BLaER1 treated with 17β-estradiol and CSF1 and Interleukin-3, amounts not matched to agents 10 nM and 100 nM (cell line): ENCODE measurements around the gene PRKAA2.
A peak's percentile ranks its signal among the peaks of the same experiment; 100 is the strongest.

ENCODE experiments used
- H3K27ac ChIP-seq, 11 experiments: shearing (Covaris generic); formaldehyde crosslinking; 2 replicates each; pipeline ENCODE4 v1.8.1; 2022
- H3K27me3 ChIP-seq, 11 experiments: shearing (Covaris generic); formaldehyde crosslinking; 2 replicates each; pipeline ENCODE4 v1.8.1; 2022
- H3K36me3 ChIP-seq, 11 experiments: shearing (Covaris generic); formaldehyde crosslinking; 2 replicates each; pipeline ENCODE4 v1.8.1; 2022
- H3K4me1 ChIP-seq, 10 experiments: shearing (Covaris generic); formaldehyde crosslinking; 2 replicates each; pipeline ENCODE4 v1.8.1; 2022
- H3K4me2 ChIP-seq, 11 experiments: shearing (Covaris generic); formaldehyde crosslinking; 2 replicates each; pipeline ENCODE4 v1.8.1; 2022
- H3K4me3 ChIP-seq, 10 experiments: shearing (Covaris generic); formaldehyde crosslinking; 2 replicates each; pipeline ENCODE4 v1.8.1; 2022
- H3K9ac ChIP-seq, 11 experiments: shearing (Covaris generic); formaldehyde crosslinking; 2 replicates each; pipeline ENCODE4 v1.8.1; 2022
- H3K9me3 ChIP-seq, 11 experiments: shearing (Covaris generic); formaldehyde crosslinking; replicated peaks in 1 of 11; 2 replicates each; pipeline ENCODE4 v1.8.1; 2022
- H4K20me1 ChIP-seq, 11 experiments: shearing (Covaris generic); formaldehyde crosslinking; 2 replicates each; pipeline ENCODE4 v1.8.1; 2022
- Cebpa-rat ChIP-seq, 11 experiments: shearing (Covaris generic); IDR thresholded peaks; 2 replicates each; pipeline ENCODE4 v1.8.1; 2022

PRKAA2 gene

GRCh38 chr1:56646611-56647010, 1.5 kb downstream of the PRKAA2 start:
- TF ChIP-seq Cebpa-rat (IDR thresholded peaks at IDR 0.05) = no peak
- H3K36me3 ChIP-seq = no peaks in the 10 kb centered on the region
- no peak overlapping the region for H3K4me3 ChIP-seq
- H3K9me3 ChIP-seq = no peaks in the 10 kb centered on the region
- peaks cover 29 to 50% (median 41%) of the 10 kb centered on the region in 11 experiments for H3K27me3 ChIP-seq
- H4K20me1 ChIP-seq = no peaks in the 10 kb centered on the region; a peak in 1 of 22 replicates
- no peak overlapping the region for H3K9ac ChIP-seq
- peaks cover 9 to 19% (median 14%) of the 10 kb centered on the region in 10 experiments; a peak in 15 of 20 replicates for H3K4me1 ChIP-seq
- peak overlapping the region in 1 of 11 experiments; percentile 88; a peak in 2 of 22 replicates for H3K4me2 ChIP-seq
- H3K27ac ChIP-seq = no peak overlapping the region

GRCh38 chr1:56647106-56647505, 2.0 kb downstream of the PRKAA2 start:
- no peak for TF ChIP-seq Cebpa-rat (IDR thresholded peaks at IDR 0.05)
- Histone ChIP-seq H3K27me3 (peaks cover 29 to 50% (median 41%) of the 10 kb centered on the region in 11 experiments), H3K27ac (no peak overlapping the region), H3K36me3 (no peaks in the 10 kb centered on the region), H4K20me1 (no peaks in the 10 kb centered on the region; a peak in 1 of 22 replicates), H3K9me3 (0 out of 22 replicates have a peak, but pooled peaks cover 0 to 4% (median 0%) of the 10 kb centered on the region in 11 experiments), H3K4me3 (no peak overlapping the region), H3K4me1 (peaks cover 9 to 19% (median 14%) of the 10 kb centered on the region in 10 experiments; a peak in 15 of 20 replicates), H3K4me2 (no peak overlapping the region), H3K9ac (no peak overlapping the region)

- Histone ChIP-seq H3K9me3 (0 out of 22 replicates have a peak, but pooled peaks cover 0 to 7% (median 0%) of the 10 kb centered on the region in 11 experiments), H3K36me3 (no peaks in the 10 kb centered on the region), H3K27ac (no peak overlapping the region), H3K27me3 (peaks cover 25 to 38% (median 31%) of the 10 kb centered on the region in 11 experiments), H3K4me2 (no peak overlapping the region), H4K20me1 (no peaks in the 10 kb centered on the region; a peak in 1 of 22 replicates), H3K9ac (no peak overlapping the region), H3K4me3 (no peak overlapping the region), H3K4me1 (peaks cover 9 to 19% (median 14%) of the 10 kb centered on the region in 10 experiments; a peak in 15 of 20 replicates)
- TF ChIP-seq Cebpa-rat (IDR thresholded peaks at IDR 0.05) = no peak
Measured at GRCh38 chr1:56648546-56648945, 3.4 kb downstream of the PRKAA2 start.

GRCh38 chr1:56654126-56654923, 9.2 kb downstream of the PRKAA2 start:
- TF ChIP-seq Cebpa-rat (IDR thresholded peaks at IDR 0.05) = no peak
- peaks cover 0 to 9% (median 0%) of the 10 kb centered on the region in 11 experiments; a peak in 2 of 22 replicates for H3K36me3 ChIP-seq
- no peaks in the 10 kb centered on the region for H3K27me3 ChIP-seq
- peaks cover 21 to 31% (median 23%) of the 10 kb centered on the region in 11 experiments for H3K9me3 ChIP-seq
- H3K4me2 ChIP-seq = no peak overlapping the region
- H3K4me3 ChIP-seq = no peak overlapping the region
- H3K4me1 ChIP-seq = no peaks in the 10 kb centered on the region
- no peak overlapping the region for H3K27ac ChIP-seq
- H3K9ac ChIP-seq = no peak overlapping the region
- no peaks in the 10 kb centered on the region for H4K20me1 ChIP-seq

- Histone ChIP-seq H3K4me2 (no peak overlapping the region), H4K20me1 (no peaks in the 10 kb centered on the region), H3K4me3 (no peak overlapping the region), H3K27me3 (no peaks in the 10 kb centered on the region), H3K27ac (no peak overlapping the region), H3K4me1 (no peaks in the 10 kb centered on the region), H3K36me3 (peaks cover 0 to 9% (median 0%) of the 10 kb centered on the region in 11 experiments; a peak in 2 of 22 replicates), H3K9ac (no peak overlapping the region), H3K9me3 (peaks cover 21 to 31% (median 23%) of the 10 kb centered on the region in 11 experiments)
- no peak for TF ChIP-seq Cebpa-rat (IDR thresholded peaks at IDR 0.05)
Measured at GRCh38 chr1:56655991-56656613, 11.0 kb downstream of the PRKAA2 start.

GRCh38 chr1:56658254-56658653, 13.1 kb downstream of the PRKAA2 start:
- H3K9ac ChIP-seq = no peak overlapping the region
- peaks cover 0 to 9% (median 0%) of the 10 kb centered on the region in 11 experiments; a peak in 2 of 22 replicates for H3K36me3 ChIP-seq
- TF ChIP-seq Cebpa-rat (IDR thresholded peaks at IDR 0.05) = no peak
- no peak overlapping the region for H3K4me3 ChIP-seq
- H3K27me3 ChIP-seq = no peaks in the 10 kb centered on the region
- H3K4me1 ChIP-seq = no peaks in the 10 kb centered on the region
- H3K4me2 ChIP-seq = no peak overlapping the region
- H3K9me3 ChIP-seq = peaks cover 21 to 26% (median 23%) of the 10 kb centered on the region in 11 experiments
- H3K27ac ChIP-seq = no peak overlapping the region
- no peaks in the 10 kb centered on the region for H4K20me1 ChIP-seq

- Histone ChIP-seq H3K9ac (no peak overlapping the region), H3K27ac (no peak overlapping the region), H3K27me3 (no peaks in the 10 kb centered on the region), H3K4me2 (no peak overlapping the region), H3K4me1 (no peaks in the 10 kb centered on the region), H3K36me3 (peaks cover 0 to 9% (median 0%) of the 10 kb centered on the region in 11 experiments; a peak in 2 of 22 replicates), H3K4me3 (no peak overlapping the region), H3K9me3 (peaks cover 20 to 24% (median 21%) of the 10 kb centered on the region in 11 experiments), H4K20me1 (no peaks in the 10 kb centered on the region)
- no peak for TF ChIP-seq Cebpa-rat (IDR thresholded peaks at IDR 0.05)
Measured at GRCh38 chr1:56660293-56660692, 15.2 kb downstream of the PRKAA2 start.

GRCh38 chr1:56663846-56664245, 18.7 kb downstream of the PRKAA2 start:
- Histone ChIP-seq H3K27ac (no peak overlapping the region), H3K36me3 (no peaks in the 10 kb centered on the region), H3K27me3 (no peaks in the 10 kb centered on the region), H3K9me3 (no peaks in the 10 kb centered on the region), H3K4me3 (no peak overlapping the region), H3K9ac (no peak overlapping the region), H4K20me1 (no peaks in the 10 kb centered on the region), H3K4me2 (no peak overlapping the region), H3K4me1 (no peaks in the 10 kb centered on the region)
- 0 out of 22 replicates have a peak, but pooled peaks of 1 of the 11 experiments have one; percentile 13 for TF ChIP-seq Cebpa-rat (IDR thresholded peaks at IDR 0.05)

- H3K4me2 ChIP-seq = no peak overlapping the region
- H3K9ac ChIP-seq = no peak overlapping the region
- TF ChIP-seq Cebpa-rat (IDR thresholded peaks at IDR 0.05) = no peak
- no peak overlapping the region for H3K4me3 ChIP-seq
- no peaks in the 10 kb centered on the region for H3K27me3 ChIP-seq
- no peaks in the 10 kb centered on the region for H3K9me3 ChIP-seq
- H3K36me3 ChIP-seq = no peaks in the 10 kb centered on the region
- no peaks in the 10 kb centered on the region for H4K20me1 ChIP-seq
- H3K4me1 ChIP-seq = no peaks in the 10 kb centered on the region
- no peak overlapping the region for H3K27ac ChIP-seq
Measured at GRCh38 chr1:56665384-56665783, 20.3 kb downstream of the PRKAA2 start.
